Mammary epithelial cell (primary cell): ENCODE results near the gene KCND3.

Experiments used
- EZH2 ChIP-seq: IDR thresholded peaks from 2 replicates; pipeline ENCODE4 v1.6.1; 2012; ENCODE audit warnings: low read length, inconsistent platforms, borderline replicate concordance
- TF ChIP-seq, protein P1 (sequence below), 2 donors: IDR thresholded peaks in 1 of 2; conservative IDR thresholded peaks in 1 of 2; 2 replicates each; pipeline ENCODE4 v1.5.1; 2011 to 2012; ENCODE audit warnings: inconsistent platforms in 2 of 2, low read length in 2 of 2, mild to moderate bottlenecking in 2 of 2, control low read depth in 1 of 2, low read depth in 1 of 2; ENCODE audit not compliant: insufficient read depth in 1 of 2; ENCODE audit errors: extremely low read depth in 1 of 2

DNA sequence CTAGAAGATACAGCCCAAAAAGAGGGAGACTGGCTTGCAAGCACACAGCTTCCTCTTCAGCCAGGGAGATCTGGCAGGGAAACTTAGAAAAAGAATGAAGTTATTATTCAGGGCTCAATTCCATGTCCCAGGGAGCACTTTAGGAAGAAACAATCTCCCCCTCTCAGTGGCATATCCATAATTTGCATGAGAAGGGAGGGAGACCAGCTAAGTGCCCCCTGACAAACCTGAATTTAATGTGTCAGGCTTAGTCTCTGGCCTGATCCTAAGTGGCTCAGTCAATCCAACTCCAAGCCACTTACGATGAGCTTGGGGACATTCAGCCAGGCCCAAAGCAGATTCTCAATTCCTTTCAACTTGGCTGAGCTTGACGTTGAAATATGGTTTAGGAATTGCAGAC is 17.7 kb upstream of the KCND3 start:
- TF ChIP-seq, protein P1, sequence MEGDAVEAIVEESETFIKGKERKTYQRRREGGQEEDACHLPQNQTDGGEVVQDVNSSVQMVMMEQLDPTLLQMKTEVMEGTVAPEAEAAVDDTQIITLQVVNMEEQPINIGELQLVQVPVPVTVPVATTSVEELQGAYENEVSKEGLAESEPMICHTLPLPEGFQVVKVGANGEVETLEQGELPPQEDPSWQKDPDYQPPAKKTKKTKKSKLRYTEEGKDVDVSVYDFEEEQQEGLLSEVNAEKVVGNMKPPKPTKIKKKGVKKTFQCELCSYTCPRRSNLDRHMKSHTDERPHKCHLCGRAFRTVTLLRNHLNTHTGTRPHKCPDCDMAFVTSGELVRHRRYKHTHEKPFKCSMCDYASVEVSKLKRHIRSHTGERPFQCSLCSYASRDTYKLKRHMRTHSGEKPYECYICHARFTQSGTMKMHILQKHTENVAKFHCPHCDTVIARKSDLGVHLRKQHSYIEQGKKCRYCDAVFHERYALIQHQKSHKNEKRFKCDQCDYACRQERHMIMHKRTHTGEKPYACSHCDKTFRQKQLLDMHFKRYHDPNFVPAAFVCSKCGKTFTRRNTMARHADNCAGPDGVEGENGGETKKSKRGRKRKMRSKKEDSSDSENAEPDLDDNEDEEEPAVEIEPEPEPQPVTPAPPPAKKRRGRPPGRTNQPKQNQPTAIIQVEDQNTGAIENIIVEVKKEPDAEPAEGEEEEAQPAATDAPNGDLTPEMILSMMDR (conservative IDR thresholded peaks at IDR 0.05 in 1 of 2, IDR thresholded peaks at IDR 0.05 in 1 of 2; ENCODE audit: extremely low read depth in 1 of 2, insufficient read depth in 1 of 2, low read depth in 1 of 2, low read length in 2 of 2) = no peak
- no peak for TF ChIP-seq EZH2
